Measurements from ENCODE around the gene ABT1. TPM values are rescaled to one million over a fixed set of nuclear protein-coding genes. Genes with fewer than 3 reads are reported as not detected.

ABT1 gene
- total and polyA plus RNA-seq, 2 experiments from 2014 or later, result 10.9 to 17.6 TPM

DNA sequence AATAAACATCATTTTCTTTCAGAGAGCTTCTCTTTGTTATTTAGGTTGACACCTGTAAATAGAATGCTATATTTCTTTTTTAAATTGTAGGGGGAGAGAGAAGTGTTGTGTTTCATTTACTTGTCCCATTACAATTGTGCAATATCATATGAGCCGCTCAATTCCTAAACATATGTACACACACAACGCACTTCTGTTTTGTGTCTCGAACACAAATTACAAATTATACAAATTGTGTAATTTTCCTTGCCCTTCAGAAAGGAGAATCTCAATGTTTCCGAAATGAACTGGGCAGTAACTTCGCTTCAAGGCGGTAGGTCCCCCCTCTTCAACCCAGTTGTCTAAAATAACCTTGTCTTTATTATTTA is 2.6 kb upstream of the ABT1 start:
- peak overlapping the region; percentile 24 for H3K4me2 ChIP-seq (ENCODE audit: unreplicated experiment)

DNA sequence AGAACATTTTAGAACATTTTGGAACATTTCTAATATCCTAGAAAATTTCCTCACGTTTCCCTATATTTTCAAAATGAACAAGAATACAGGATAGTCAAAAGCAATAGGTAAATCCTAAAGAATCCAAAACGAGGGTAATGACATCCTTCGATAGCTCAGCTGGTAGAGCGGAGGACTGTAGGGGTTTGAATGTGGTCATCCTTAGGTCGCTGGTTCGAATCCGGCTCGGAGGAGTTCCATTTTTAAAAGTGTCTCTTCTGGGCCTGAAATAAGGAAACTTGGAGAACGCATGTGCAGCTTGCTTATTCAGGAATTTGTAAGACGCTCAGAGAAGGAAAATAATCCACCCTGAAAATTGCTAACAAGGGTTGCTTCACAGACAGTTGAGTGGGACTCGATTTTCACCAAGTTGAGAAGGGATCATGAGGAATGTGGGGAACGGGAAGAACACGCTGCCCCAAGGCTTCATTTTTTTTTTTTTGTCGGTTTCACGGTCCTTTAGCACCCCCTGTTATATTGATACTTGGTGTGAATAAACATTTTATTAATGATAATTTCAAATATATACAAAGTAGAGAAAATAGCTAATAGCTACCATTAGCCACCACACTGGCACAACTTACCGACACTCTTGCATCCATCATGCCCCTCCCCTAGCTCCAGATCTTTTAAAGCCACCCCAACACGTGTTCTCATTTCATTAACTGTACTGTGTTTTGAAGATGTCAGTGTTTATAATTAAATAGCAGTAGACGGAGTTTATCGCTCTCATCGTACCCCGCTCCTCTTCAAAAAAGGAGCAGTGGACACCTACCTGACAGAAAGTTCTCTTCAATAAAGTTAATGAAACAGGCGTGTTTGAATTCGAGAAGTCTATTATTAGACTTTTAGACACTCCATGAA is 1.8 kb upstream of the ABT1 start:
- Histone ChIP-seq H4K20me1 (ENCODE audit: insufficient read depth) (no peaks in the 10 kb centered on the region), H3K79me2 (ENCODE audit: insufficient read depth) (peaks cover 30% of the 10 kb centered on the region), H3K9me2 (ENCODE audit: insufficient read depth) (no peaks in the 10 kb centered on the region), H3K9me3 (ENCODE audit: low read depth) (no peaks in the 10 kb centered on the region), H3K4me3 (peak overlapping the region; percentile 96), H3K36me3 (ENCODE audit: low read depth) (peaks cover 11% of the 10 kb centered on the region), H3K9ac (peak overlapping the region; percentile 95; the same call in 1 of the 2 replicates), H3F3A (ENCODE audit: insufficient read depth) (peaks cover 30% of the 10 kb centered on the region; the same call in 1 of the 2 replicates), H3K4me1 (ENCODE audit: insufficient read depth) (0 out of 2 replicates have a peak, but pooled peaks cover 5% of the 10 kb centered on the region), H2AFZ (peak overlapping the region; percentile 87), H3K27me3 (replicated peaks; ENCODE audit: insufficient read depth) (no peaks in the 10 kb centered on the region; the same call in none of the 2 replicates), H3K4me2 (ENCODE audit: unreplicated experiment) (peak overlapping the region; percentile 86), H3K27ac (peak overlapping the region; percentile 71)
- DNase-seq, result peak; percentile 66
- in situ Hi-C loops (cut with MboI), result no loop called here
- TF ChIP-seq EZH2 (IDR thresholded peaks at IDR 0.05; ENCODE audit: insufficient read depth, poor library complexity, severe bottlenecking) (no peak), EZH2phosphoT487 (IDR thresholded peaks at IDR 0.05; ENCODE audit: insufficient read depth, low read depth) (no peak)
- 18 to 19% methylated on average over 23 of the region's 23 CpGs for WGBS, 2 experiments (ENCODE audit: low coverage in 1 of 2, low lambda C conversion rate in 2 of 2, missing lambda C conversion rate in 2 of 2)

More for the DNA sequence above, 2.6 kb upstream of the ABT1 start:
- WGBS, 2 experiments (ENCODE audit: low coverage in 1 of 2, low lambda C conversion rate in 2 of 2, missing lambda C conversion rate in 2 of 2), result 22 to 30% methylated on average over 6 of the region's 6 CpGs
- peak overlapping the region; percentile 29 for H3K4me3 ChIP-seq
- no peak overlapping the region for H3K9ac ChIP-seq
- 0 out of 2 replicates have a peak, but pooled peaks cover 5% of the 10 kb centered on the region for H3K4me1 ChIP-seq (ENCODE audit: insufficient read depth)
- no peaks in the 10 kb centered on the region for H3K9me3 ChIP-seq (ENCODE audit: low read depth)
- in situ Hi-C loops (cut with MboI), result no loop called here
- H3F3A ChIP-seq (ENCODE audit: insufficient read depth), result peaks cover 25% of the 10 kb centered on the region; the same call in 1 of the 2 replicates
- no peaks in the 10 kb centered on the region; the same call in none of the 2 replicates for H3K27me3 ChIP-seq (replicated peaks; ENCODE audit: insufficient read depth)
- H2AFZ ChIP-seq, result peak overlapping the region; percentile 50
- DNase-seq, result no peak
- no peaks in the 10 kb centered on the region for H4K20me1 ChIP-seq (ENCODE audit: insufficient read depth)
- H3K79me2 ChIP-seq (ENCODE audit: insufficient read depth), result peaks cover 23% of the 10 kb centered on the region
- H3K9me2 ChIP-seq (ENCODE audit: insufficient read depth), result no peaks in the 10 kb centered on the region
- TF ChIP-seq EZH2 (IDR thresholded peaks at IDR 0.05; ENCODE audit: insufficient read depth, poor library complexity, severe bottlenecking) (no peak), EZH2phosphoT487 (IDR thresholded peaks at IDR 0.05; ENCODE audit: insufficient read depth, low read depth) (no peak)
- peaks cover 6% of the 10 kb centered on the region for H3K36me3 ChIP-seq (ENCODE audit: low read depth)
- no peak overlapping the region for H3K27ac ChIP-seq

DNA sequence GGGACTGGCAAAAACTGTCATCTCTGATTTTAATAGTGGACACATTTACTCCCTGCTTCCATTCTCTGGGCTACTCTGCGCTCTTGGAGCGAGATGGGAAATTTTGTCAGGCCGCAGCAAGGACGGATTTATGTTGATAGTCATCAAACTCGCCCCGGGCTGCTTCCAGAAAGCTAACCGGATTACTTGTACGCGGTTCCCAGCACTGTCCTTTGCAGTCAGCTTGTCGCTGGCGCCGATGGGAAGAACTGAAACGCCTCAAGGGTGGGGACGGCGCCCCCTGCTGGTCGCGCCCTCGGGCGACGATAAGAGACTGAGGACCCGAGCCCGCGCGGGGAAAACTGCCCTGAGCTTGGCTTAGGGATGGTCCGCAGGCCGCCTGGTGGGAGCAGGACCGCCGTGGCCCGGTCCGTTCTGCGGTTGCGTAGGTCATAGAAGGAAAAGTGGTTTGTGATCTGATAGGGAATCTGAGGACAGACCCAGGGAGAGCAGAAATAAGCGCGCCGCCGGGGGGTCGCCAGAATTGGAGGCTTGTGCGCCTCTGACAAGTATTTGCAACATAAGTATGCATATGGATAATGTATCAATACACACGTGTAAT is 984 bp upstream of the ABT1 start:
- peak; percentile 92 for DNase-seq
- Histone ChIP-seq H3K79me2 (ENCODE audit: insufficient read depth) (peaks cover 30% of the 10 kb centered on the region), H2AFZ (peak overlapping the region; percentile 87), H3K4me2 (ENCODE audit: unreplicated experiment) (peak overlapping the region; percentile 86), H4K20me1 (ENCODE audit: insufficient read depth) (no peaks in the 10 kb centered on the region), H3K9me2 (ENCODE audit: insufficient read depth) (no peaks in the 10 kb centered on the region), H3K4me3 (peak overlapping the region; percentile 96), H3K4me1 (ENCODE audit: insufficient read depth) (0 out of 2 replicates have a peak, but pooled peaks cover 5% of the 10 kb centered on the region), H3K9me3 (ENCODE audit: low read depth) (no peaks in the 10 kb centered on the region), H3K9ac (peak overlapping the region; percentile 95), H3F3A (ENCODE audit: insufficient read depth) (peaks cover 32% of the 10 kb centered on the region; the same call in 1 of the 2 replicates), H3K36me3 (ENCODE audit: low read depth) (peaks cover 14% of the 10 kb centered on the region), H3K27me3 (replicated peaks; ENCODE audit: insufficient read depth) (no peaks in the 10 kb centered on the region; the same call in 1 of the 2 replicates), H3K27ac (peak overlapping the region; percentile 71)
- in situ Hi-C loops (cut with MboI), result no loop called here
- WGBS, 2 experiments (ENCODE audit: low coverage in 1 of 2, low lambda C conversion rate in 2 of 2, missing lambda C conversion rate in 2 of 2), result 1 to 2% methylated on average over 36 to 39 of the region's 39 CpGs
- TF ChIP-seq EZH2phosphoT487 (IDR thresholded peaks at IDR 0.05; ENCODE audit: insufficient read depth, low read depth), result no peak
- no peak for TF ChIP-seq EZH2 (IDR thresholded peaks at IDR 0.05; ENCODE audit: insufficient read depth, poor library complexity, severe bottlenecking)

DNA sequence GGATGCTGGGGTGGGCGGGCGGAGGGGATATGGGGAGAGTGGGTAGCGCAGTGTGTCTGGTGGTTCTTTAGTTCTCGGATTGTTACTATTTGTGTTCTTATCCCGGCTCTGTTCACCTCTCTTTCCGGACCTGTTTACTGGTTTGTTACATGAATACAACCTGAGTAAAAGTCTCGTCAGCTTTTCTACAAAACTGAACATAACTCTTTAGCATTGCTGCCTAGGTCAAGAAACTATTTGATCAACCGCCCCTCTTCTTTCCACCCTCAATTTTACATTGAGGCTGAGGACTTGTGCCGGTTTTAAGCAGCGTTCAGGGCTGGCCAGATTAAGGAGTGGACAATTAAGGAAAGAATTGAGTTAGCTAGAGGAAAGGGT is 625 bp downstream of the ABT1 start:
- Histone ChIP-seq H3K36me3 (ENCODE audit: low read depth) (peaks cover 14% of the 10 kb centered on the region), H3K4me2 (ENCODE audit: unreplicated experiment) (peak overlapping the region; percentile 93), H3K4me1 (ENCODE audit: insufficient read depth) (0 out of 2 replicates have a peak, but pooled peaks cover 5% of the 10 kb centered on the region), H3K4me3 (peak overlapping the region; percentile 96), H3K79me2 (ENCODE audit: insufficient read depth) (peaks cover 30% of the 10 kb centered on the region), H3K9me2 (ENCODE audit: insufficient read depth) (no peaks in the 10 kb centered on the region), H3F3A (ENCODE audit: insufficient read depth) (peaks cover 32% of the 10 kb centered on the region; the same call in 1 of the 2 replicates), H4K20me1 (ENCODE audit: insufficient read depth) (no peaks in the 10 kb centered on the region), H2AFZ (peak overlapping the region; percentile 87), H3K27me3 (replicated peaks; ENCODE audit: insufficient read depth) (no peaks in the 10 kb centered on the region), H3K27ac (peak overlapping the region; percentile 71), H3K9me3 (ENCODE audit: low read depth) (no peaks in the 10 kb centered on the region), H3K9ac (peak overlapping the region; percentile 95)
- no peak for TF ChIP-seq EZH2 (IDR thresholded peaks at IDR 0.05; ENCODE audit: insufficient read depth, poor library complexity, severe bottlenecking)
- no peak for TF ChIP-seq EZH2phosphoT487 (IDR thresholded peaks at IDR 0.05; ENCODE audit: insufficient read depth, low read depth)
- in situ Hi-C loops (cut with MboI), result no loop called here
- no peak for DNase-seq
- 4 to 7% methylated on average over 10 of the region's 10 CpGs for WGBS, 2 experiments (ENCODE audit: low coverage in 1 of 2, low lambda C conversion rate in 2 of 2, missing lambda C conversion rate in 2 of 2)

Measured in GM23248 (cell line).